ENCODE data around the gene CBR3.
"Not testable (repeated sequence)": the region's sequence is repeated elsewhere in the genome, so short reads cannot be mapped to it uniquely, and the experiment has no call there.

- not testable (repeated sequence) for TF ChIP-seq CSDC2 (CRISPR knock-in tag; IDR thresholded peaks at IDR 0.05); GLIS3 (CRISPR knock-in tag; IDR thresholded peaks at IDR 0.05); PATZ1 (CRISPR knock-in tag; IDR thresholded peaks at IDR 0.05; ENCODE audit: borderline replicate concordance); TCF4 (CRISPR knock-in tag; IDR thresholded peaks at IDR 0.05; ENCODE audit: borderline replicate concordance); ARNTL (CRISPR knock-in tag; IDR thresholded peaks at IDR 0.05; ENCODE audit: borderline replicate concordance, low read depth); PPARA (CRISPR knock-in tag; IDR thresholded peaks at IDR 0.05; ENCODE audit: borderline replicate concordance); RARB (CRISPR knock-in tag; IDR thresholded peaks at IDR 0.05); ZFP3 (CRISPR knock-in tag; IDR thresholded peaks at IDR 0.05)
Observed at GRCh38 chr21:36099695-36100211, 35.1 kb upstream of the CBR3 start.

Measured in SK-N-SH treated with all-trans-retinoic acid at 6 μM for 48 hours (cell line).